Adipose tissue (tissue), 3 donors: ENCODE measurements around the gene SLC12A9. TPM values are rescaled to one million over a fixed set of nuclear protein-coding genes. Genes with fewer than 3 reads are reported as not detected.
"Not testable (repeated sequence)": the region's sequence is repeated elsewhere in the genome, so short reads cannot be mapped to it uniquely, and the experiment has no call there.

ENCODE experiments used
- H3K27ac ChIP-seq: one replicate; pipeline ENCODE4 v1.5.1; 2013; ENCODE audit warnings: low read depth, low read length
- WGBS, 3 donors: extraction: QIAGEN DNeasy Blood & Tissue Kit; methylation state at CpG; one replicate each; pipeline ENCODE4 v1.1.7; 2013; 5-methylcytosine and 5-hydroxymethylcytosine counted together
- polyA plus RNA-seq, 3 donors: library from polyadenylated mRNA; stranded (reverse); fragments of 200-250 nt; gene quantifications; one replicate each; pipeline ENCODE4 v1.2.3, GENCODE V29; 2013
- donor health status: healthy with polysubstance abuse.
- donor health status: Bipolar disorder and iron deficiency.
- donor health status: healthy.

SLC12A9 gene
- polyA plus RNA-seq, 3 donors = 12.0 to 18.8 (median 13.8) TPM

DNA sequence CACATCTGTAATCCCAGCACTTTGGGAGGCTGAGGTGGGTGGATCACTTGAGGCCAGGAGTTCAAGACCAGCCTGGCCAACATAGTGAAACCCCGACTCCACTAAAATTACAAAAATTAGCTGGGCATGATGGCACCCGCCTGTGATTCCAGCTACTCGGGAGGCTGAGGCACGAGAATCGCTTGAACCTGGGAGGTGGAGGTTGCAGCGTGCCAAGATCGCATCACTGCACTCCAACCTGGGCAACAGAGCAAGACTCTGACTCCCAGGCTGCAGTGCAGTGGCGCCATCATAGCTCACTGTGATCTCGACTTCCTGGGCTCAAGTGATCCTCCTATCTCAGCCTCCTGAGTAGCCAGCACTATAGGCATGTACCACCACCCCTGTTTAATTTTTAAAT, 2.4 kb downstream of the SLC12A9 start:
- WGBS, 3 donors = 95 to 97% (median 96%) methylated on average over 9 of the region's 9 CpGs
- H3K27ac ChIP-seq = not testable (repeated sequence)

DNA sequence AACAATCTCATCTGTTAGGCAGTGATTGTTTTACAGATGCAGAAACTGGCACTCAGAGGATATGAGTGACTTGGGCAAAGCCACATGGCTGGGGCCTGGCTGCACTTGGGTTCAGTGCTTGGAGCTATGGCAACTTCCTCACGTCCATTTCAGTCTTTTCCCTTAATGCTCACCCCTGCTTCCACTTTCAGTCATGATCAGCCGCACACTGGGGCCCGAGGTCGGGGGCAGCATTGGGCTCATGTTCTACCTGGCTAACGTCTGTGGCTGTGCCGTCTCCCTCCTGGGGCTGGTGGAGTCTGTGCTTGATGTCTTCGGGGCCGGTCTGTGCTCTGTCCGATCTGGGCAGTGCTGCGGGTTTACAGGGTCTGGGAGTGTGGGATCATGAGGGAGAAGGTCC, 3.0 kb downstream of the SLC12A9 start:
- H3K27ac ChIP-seq = no peak overlapping the region
- 86 to 92% (median 92%) methylated on average over 10 of the region's 10 CpGs for WGBS, 3 donors

DNA sequence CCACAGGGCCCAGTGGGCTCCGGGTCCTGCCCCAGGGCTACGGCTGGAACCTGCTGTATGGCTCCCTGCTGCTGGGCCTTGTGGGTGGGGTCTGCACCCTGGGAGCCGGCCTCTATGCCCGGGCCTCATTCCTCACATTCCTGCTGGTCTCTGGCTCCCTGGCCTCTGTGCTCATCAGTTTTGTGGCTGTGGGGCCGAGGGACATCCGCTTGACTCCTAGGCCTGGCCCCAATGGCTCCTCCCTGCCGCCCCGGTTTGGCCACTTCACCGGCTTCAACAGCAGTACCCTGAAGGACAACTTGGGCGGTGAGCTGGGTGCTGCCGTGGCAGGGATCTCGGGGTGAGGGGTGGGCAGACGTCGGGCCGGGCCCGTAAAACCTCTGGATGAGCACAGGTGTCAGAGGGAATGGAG, 4.4 kb downstream of the SLC12A9 start:
- 85 to 90% (median 89%) methylated on average over 16 of the region's 16 CpGs for WGBS, 3 donors
- no peak overlapping the region for H3K27ac ChIP-seq

DNA sequence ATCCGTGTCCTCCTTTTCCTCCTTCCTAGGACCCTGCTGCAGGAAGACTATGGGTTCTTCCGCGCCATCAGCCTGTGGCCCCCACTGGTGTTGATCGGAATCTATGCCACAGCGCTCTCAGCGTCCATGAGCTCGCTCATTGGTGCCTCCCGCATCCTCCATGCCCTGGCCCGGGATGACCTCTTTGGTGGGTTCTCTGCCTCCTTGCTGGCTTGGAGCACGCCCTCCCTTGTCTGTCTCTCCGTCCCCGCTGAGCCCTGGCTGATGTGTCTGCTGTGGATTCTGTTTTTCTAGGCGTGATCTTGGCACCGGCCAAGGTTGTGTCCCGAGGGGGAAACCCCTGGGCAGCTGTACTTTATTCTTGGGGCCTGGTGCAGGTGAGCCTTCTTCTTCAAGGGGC, 7.3 kb downstream of the SLC12A9 start:
- 84 to 92% (median 89%) methylated on average over 15 of the region's 15 CpGs for whole genome bisulfite sequencing, 3 donors
- no peak overlapping the region for H3K27ac ChIP-seq

DNA sequence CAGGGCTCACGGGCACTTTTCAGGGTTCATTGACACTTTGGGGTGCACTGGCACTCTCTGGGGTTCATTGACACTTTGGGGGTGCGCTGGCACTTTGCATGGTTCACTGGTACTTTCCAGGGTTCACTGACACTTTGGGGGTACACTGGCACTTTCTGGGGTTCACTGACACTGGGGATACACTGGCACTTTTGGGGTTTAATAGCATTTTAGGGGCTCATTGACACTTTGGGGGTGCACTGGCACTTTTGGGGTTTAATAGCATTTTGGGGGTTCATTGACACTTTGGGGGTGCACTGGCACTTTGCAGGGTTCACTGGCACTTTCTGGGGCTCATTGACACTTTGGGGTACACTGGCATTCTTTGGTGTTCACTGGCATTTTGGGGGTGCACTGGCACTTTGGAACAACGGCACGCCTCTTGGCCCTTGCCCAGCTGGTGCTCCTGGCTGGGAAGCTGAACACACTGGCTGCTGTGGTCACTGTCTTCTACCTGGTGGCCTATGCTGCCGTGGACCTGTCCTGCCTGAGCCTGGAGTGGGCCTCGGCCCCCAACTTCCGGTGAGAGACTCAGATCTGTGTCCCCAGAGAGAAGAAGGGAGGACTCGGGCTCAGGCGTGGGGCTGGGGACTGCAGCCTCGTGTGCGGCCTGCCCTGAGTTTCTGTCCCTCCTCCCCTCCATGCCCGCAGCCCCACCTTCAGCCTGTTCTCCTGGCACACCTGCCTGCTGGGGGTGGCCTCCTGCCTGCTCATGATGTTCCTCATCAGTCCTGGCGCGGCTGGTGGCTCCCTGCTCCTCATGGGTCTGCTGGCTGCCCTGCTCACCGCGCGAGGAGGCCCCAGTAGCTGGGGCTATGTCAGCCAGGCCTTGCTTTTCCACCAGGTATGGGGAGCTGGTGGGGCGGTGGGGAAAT, 8.4 kb downstream of the SLC12A9 start:
- 89 to 93% (median 91%) methylated on average over 16 to 18 of the region's 18 CpGs for WGBS, 3 donors

DNA sequence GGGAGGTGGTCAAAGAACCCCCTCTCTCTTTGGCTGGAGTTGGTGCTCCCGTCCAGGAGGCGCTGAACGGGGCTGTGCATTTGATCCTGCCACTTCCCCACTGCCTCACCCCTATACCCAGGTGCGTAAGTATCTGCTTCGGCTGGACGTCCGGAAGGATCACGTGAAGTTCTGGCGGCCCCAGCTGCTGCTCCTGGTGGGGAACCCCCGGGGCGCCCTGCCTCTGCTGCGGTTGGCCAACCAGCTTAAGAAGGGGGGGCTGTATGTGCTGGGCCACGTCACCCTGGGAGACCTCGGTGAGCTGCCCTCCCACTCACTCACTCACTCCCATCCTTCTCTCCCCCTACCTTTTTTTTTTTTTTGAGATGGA, 9.1 kb downstream of the SLC12A9 start:
- H3K27ac ChIP-seq = no peak overlapping the region
- 89 to 92% (median 92%) methylated on average over 14 of the region's 14 CpGs for WGBS, 3 donors

More for the DNA sequence above, 8.4 kb downstream of the SLC12A9 start:
- H3K27ac ChIP-seq = no peak overlapping the region

DNA sequence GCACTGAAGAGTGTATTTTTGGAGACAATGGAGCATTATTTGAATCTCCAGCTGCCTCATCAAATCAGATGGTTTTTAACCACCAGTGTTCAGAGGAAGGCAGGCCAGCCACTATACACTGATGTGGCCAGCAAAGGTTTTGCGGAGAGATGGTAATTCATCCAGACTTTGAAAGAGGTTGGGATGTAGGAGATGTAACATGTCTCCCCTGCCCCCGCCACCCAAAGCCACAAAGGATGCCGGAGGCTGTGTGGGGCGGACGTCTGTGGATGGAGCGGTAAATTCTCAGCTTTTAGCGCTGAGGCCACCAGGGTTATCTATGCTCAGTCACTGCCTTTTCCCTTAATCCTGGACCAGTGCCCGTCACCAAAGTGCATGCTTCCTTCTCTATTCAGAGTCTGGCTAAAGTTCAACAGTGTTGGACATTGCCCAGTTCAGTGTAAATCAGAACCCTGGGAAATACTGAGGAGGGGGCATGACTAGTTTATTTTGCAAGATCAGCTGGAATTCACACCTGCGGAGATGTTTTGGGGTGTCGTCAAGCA, 11.0 kb downstream of the SLC12A9 start:
- 36 to 46% (median 39%) methylated on average over 10 of the region's 10 CpGs for WGBS, 3 donors
- no peak overlapping the region for H3K27ac ChIP-seq

DNA sequence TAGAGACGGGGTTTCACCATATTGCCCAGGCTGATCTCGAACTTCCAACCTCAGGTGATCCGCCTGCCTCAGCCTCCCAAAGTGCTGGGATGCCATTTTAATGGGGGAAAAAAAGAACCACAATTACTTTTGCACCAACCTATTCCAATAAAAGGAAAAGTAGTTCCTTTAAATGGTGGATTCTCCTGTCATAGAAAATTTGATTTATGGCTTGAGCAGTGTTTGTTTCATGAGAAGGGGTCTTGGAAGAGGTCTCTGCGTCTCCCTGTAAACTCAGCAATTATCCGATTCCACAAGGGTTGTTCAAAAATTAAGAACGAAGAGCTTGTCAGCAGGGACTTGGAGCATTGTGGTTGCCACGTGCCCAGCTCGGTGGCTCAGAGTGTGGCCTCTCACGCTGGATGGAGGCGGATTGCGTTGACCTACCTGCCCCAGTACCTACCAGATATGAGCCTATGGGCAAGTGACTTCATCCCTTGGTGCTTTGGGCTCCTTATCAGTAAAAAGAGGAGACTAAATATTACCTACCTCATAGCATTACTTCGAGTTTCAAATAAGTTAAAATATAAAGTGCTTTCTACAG, 11.8 kb downstream of the SLC12A9 start:
- H3K27ac ChIP-seq = no peak overlapping the region
- 84 to 92% (median 86%) methylated on average over 12 of the region's 12 CpGs for WGBS, 3 donors

DNA sequence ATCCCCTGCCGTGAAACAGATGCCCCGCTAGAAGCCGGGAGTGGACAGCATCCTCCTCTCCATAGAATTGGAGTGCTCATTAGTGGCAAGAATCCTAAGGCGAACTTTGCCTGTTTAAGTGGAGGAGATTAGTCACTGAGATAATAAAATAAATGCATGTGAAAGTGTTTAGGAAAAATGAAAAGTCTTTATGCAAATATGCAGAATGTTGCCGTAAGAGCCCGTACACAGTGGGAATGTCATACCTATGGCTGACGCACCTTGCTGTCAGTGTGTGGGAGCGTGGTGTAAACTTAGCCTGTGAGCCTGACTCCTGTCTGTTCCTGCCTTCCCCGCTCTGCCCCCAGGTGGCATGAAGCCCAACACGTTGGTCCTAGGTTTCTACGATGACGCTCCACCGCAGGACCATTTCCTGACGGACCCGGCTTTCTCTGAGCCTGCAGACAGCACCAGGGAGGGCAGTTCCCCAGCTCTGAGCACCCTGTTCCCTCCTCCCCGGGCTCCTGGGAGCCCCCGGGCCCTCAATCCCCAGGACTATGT, 12.9 kb downstream of the SLC12A9 start:
- no peak overlapping the region for H3K27ac ChIP-seq
- 51 to 91% (median 64%) methylated on average over 17 of the region's 17 CpGs for WGBS, 3 donors

DNA sequence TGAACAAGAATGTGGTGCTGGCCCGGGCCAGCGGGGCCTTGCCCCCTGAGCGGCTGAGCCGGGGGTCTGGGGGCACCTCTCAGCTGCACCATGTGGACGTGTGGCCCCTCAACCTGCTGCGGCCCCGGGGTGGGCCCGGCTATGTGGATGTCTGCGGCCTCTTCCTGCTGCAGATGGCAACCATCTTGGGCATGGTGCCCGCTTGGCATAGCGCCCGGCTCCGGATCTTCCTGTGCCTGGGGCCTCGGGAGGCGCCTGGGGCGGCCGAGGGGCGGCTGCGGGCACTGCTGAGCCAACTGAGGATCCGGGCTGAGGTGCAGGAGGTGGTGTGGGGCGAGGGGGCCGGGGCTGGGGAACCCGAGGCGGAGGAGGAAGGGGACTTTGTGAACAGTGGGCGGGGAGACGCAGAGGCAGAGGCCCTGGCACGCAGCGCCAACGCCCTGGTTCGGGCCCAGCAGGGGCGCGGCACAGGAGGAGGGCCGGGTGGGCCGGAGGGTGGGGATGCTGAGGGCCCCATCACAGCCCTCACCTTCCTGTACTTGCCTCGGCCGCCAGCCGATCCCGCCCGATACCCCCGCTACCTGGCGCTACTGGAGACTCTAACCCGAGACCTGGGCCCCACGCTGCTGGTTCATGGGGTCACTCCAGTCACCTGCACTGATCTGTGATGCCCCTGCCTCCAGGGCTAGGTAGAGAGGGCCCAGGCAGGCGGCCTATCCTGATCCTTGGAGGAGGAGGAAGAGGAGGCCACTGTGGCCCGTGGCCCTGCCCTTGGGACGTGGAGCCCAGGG, 13.6 kb downstream of the SLC12A9 start:
- WGBS, 3 donors = 31 to 59% (median 48%) methylated on average over 43 to 46 of the region's 46 CpGs

DNA sequence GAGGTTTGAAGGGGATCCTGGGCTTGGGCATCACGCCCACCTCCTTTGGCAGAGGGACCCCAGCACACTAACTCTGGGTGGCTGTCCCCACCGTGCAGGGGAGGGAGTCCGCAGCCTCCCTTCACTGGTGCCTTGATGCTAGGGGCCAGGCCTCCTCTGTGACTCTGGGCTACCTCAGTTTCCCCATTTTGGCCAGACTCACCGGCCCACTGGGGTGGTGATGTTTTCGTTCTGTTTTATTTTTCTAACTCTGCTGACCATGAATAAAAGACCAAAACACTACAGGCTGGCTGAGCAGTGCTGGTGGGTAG, 14.2 kb downstream of the SLC12A9 start:
- H3K27ac ChIP-seq = peak overlapping the region; percentile 42
- 35 to 70% (median 44%) methylated on average over 5 of the region's 5 CpGs for WGBS, 3 donors

More for the DNA sequence above, 13.6 kb downstream of the SLC12A9 start:
- H3K27ac ChIP-seq = no peak overlapping the region

DNA sequence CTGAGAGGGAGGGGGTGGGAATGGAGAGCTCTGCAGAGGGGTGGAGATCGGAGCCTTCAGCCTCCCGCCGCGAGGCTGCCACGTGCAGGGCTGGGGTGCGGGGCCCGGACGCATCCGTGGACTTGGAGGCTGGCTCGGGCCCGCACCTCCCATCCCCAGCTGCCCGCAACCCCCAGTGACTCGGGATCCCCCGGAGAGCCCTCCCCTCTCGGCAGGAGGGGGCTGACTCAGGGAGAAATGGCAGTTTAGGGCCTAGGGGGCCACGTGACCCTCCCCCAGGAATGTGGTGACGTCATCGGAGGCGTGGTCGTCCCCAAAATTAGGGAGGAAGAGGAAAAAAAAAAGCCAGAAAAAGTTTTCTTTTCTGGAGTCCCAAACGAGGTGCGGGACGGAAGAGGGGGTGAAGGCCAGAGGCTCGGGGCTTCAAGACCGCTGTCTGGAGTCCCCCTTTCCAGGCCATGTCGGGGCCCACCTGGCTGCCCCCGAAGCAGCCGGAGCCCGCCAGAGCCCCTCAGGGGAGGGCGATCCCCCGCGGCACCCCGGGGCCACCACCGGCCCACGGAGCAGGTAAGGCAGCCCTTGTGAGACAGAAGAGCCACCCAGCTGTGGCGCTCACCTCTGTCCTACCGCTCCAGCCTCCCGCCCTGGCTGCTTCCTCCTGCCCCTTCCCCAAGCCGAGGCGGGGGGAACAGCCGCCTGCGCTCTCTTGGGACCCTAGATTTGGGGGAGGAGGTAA, 14.7 kb downstream of the SLC12A9 start, which contains the start of gene TRIP6:
Gene TRIP6 (plus strand): TSS at position 348 of the 736 bp plus-strand sequence. CDS start 111 bp downstream, at position 459.
- peak within 1 kb of the TSS; percentile 42 for H3K27ac ChIP-seq

DNA sequence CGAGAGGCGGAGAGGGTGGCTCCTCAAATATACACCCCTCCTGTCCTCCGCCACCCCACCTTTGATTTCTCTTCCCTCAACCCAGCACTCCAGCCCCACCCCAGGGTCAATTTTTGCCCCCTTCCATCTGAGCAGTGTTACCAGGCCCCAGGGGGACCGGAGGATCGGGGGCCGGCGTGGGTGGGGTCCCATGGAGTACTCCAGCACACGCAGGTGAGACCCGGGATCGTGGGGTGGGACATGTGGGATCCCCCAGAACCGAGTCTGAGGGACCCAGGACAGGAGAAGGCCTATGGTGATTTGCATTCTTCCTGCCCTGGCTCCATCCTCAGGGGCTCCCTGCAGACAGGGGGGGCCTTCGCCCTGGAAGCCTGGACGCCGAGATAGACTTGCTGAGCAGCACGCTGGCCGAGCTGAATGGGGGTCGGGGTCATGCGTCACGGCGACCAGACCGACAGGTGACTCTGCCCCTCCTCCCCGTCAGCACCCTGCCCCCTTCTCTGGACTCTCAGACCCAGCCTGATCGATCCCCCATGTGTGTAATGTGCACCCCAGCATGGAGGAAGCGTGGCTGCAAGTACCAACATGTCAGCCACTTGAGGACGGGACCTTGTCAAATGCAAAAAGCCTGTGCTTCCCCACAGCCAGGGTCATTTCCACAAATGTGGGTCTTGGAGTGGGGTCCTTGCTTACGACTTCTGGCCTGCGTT, 15.4 kb downstream of the SLC12A9 start:
- 30 to 35% (median 32%) methylated on average over 22 to 27 of the region's 27 CpGs for WGBS, 3 donors

More for the DNA sequence above, 14.7 kb downstream of the SLC12A9 start, which contains the start of gene TRIP6:
- 1 to 3% (median 3%) methylated on average over 40 to 42 of the region's 42 CpGs for WGBS, 3 donors

DNA sequence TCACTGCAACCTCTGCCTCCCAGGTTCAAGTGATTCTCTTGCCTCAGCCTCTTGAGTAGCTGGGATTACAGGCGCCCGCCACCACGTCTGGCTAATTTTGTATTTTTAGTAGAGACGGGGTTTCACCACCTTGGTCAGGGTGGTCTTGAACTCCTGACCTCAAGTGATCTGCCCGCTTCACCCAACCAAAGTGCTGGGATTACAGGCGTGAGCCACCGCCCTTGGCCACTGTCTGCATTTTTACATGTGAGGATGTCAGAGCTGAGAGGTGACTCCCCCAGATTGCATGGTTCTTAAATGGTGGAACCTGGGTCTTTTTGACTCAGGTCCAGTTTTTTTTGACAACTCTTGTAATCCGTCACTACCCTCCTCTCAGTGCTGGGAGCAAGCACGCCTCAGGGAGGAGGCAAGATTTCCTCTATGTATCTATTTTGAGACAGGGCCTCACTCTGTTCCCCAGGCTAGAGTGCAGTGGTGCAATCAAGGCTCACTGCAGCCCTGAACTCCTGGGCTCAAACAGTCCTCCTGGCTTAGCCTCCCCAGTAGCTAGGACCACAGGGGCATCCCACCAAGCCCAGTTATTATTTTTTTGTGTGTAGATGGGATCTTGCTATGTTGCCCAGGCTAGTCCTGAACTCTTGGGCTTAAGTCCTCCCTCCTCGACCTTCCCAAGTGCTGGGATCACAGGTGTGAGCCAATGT, 21.2 kb downstream of the SLC12A9 start:
- WGBS, 3 donors = 78 to 90% (median 89%) methylated on average over 10 of the region's 10 CpGs
- H3K27ac ChIP-seq = no peak overlapping the region

More for the DNA sequence above, 15.4 kb downstream of the SLC12A9 start:
- peak overlapping the region; percentile 36 for H3K27ac ChIP-seq

DNA sequence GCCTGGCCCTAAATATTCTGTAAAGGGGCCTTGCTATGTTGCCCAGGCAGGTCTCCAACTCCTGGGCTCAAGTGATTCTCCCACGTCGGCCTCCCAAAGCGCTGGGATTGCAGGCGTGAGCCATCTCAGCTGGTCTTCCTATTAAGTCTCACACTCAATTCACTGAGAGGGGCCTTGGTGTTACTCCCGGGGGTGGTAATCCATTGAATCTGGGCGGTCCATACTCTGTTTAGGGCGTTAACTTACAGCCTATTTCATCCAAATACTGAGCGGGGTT, 21.7 kb downstream of the SLC12A9 start:
- peak overlapping the region; percentile 19 for H3K27ac ChIP-seq
- WGBS, 3 donors = 53 to 64% (median 56%) methylated on average over 8 of the region's 8 CpGs

DNA sequence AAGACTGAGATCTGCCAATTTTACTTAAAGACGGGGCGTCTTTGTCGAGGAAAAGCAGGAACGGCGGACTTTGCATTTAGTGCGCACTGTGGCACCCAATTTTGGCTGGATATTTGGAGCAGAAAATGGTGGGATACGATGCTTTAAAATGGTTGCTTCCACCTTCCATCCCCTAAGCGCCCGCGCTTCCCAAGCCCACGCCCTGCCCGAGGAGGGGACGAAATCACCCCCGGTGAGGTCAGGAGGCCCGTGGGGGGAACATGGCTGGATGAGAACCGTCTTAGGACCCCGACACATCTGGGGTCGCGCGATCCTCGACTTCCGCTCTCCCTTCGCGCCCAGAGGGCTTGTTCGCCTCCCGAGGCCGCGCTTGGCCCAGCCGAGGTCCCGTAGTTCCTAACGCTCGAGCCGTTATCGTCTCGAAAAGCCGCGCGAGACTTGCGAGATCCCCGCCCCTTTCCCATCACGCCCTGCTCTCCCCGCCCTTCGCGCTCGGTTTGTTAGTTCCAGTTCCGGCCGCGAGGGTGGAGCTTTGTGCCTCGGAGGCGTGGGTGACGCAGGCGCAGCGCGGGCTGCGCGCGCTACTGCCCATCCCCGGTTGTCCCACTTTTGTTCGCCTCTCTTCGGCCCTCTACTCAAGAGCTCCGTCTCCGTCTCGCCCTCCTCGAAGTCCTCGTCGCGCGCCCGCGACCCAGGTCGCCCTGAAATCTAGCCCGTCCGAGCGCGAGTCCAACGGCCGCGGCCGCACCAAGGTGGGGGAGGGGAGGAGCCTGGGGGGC, 22.3 kb downstream of the SLC12A9 start, which contains the start of gene SRRT:
Gene SRRT (plus strand): TSS at position 527 of the 779 bp plus-strand sequence. CDS start 488 bp downstream, outside the sequence.
- WGBS, 3 donors = 1 to 3% (median 2%) methylated on average over 60 to 79 of the region's 79 CpGs
- peak within 1 kb of the TSS; percentile 86 for H3K27ac ChIP-seq
